Measurements from ENCODE around the gene CAPNS1.

Gene CAPNS1

DNA sequence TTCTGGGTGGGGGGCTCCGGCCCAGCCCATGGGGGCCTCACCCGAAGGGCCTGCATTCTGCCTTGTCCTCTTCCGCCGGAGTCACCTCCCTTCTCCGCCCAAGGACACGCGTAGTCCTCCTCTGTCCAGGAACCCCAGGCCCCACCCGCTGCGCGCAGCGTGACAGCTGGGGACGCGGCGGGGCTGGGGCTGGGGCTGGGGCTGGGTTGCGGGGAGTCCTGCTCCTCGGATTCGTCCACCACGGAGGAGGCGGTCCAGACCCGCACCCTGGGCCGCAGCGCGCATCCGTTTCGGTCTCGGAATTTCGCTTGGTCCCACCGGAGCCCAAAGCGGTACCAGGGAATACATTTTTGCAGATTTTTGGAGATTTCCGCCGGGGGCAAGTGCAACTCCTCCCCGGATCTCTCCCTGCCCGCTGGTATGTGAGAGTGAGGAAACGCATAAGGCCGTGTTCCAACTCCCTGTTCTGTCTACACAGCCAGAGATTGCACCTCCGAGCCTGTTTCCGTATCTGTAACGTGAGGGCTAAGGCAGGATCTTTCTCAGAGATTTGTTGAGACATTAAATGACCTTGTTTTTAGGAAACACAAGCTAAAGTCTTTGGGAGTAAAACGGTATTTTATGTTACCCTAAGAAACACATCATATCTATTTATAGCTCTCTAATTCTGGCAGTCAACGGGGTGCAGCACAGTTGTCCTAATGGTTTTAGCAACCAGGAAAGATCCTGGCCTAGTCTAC is 12.7 kb downstream of the CAPNS1 start, which contains the start of gene COX7A1:
TSS of gene COX7A1 (minus strand) at position 96 of the 740 bp plus-strand sequence. CDS start at position 56, 40 bp downstream.
- no peaks in the 10 kb centered on the region for H3K27me3 ChIP-seq
- no peak for DNase-seq
- H3K36me3 ChIP-seq, result peaks cover 29% of the 10 kb centered on the region
- no peaks in the 10 kb centered on the region; the same call in 1 of the 2 replicates for H3K4me1 ChIP-seq
- H3K4me3 ChIP-seq (ENCODE audit: low read depth, low read length), result no peak within 1 kb of the TSS
- H3K9me3 ChIP-seq, result no peaks in the 10 kb centered on the region
- TF ChIP-seq, protein P1, sequence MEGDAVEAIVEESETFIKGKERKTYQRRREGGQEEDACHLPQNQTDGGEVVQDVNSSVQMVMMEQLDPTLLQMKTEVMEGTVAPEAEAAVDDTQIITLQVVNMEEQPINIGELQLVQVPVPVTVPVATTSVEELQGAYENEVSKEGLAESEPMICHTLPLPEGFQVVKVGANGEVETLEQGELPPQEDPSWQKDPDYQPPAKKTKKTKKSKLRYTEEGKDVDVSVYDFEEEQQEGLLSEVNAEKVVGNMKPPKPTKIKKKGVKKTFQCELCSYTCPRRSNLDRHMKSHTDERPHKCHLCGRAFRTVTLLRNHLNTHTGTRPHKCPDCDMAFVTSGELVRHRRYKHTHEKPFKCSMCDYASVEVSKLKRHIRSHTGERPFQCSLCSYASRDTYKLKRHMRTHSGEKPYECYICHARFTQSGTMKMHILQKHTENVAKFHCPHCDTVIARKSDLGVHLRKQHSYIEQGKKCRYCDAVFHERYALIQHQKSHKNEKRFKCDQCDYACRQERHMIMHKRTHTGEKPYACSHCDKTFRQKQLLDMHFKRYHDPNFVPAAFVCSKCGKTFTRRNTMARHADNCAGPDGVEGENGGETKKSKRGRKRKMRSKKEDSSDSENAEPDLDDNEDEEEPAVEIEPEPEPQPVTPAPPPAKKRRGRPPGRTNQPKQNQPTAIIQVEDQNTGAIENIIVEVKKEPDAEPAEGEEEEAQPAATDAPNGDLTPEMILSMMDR (IDR thresholded peaks at IDR 0.05; ENCODE audit: low read depth, low read length), result no peak

DNA sequence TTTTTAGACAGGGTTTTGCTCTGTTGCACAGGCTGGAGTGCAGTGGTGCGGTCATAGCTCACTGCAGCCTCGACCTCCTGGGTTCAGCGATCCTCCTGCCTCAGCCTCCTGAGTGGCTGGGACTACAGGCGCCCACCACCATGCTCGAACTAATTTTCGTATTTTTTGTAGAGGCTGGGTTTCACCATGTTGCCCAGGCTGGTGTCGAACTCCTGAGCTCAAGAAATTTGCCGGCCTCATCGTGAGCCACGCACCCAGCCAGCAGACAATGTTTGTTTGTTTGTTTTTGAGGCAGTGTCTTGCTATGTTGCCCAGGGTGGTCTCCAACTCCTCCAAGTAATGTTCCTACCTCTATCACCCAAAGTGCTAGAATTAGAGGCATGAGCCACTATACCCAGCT is 13.3 kb downstream of the CAPNS1 start:
- TF ChIP-seq, protein P1 (IDR thresholded peaks at IDR 0.05; ENCODE audit: low read depth, low read length), result no peak
- Histone ChIP-seq H3K27me3 (no peaks in the 10 kb centered on the region), H3K36me3 (peaks cover 29% of the 10 kb centered on the region), H3K4me3 (ENCODE audit: low read depth, low read length) (no peak overlapping the region), H3K4me1 (no peaks in the 10 kb centered on the region; the same call in 1 of the 2 replicates), H3K9me3 (no peaks in the 10 kb centered on the region)
- no peak for DNase-seq

DNA sequence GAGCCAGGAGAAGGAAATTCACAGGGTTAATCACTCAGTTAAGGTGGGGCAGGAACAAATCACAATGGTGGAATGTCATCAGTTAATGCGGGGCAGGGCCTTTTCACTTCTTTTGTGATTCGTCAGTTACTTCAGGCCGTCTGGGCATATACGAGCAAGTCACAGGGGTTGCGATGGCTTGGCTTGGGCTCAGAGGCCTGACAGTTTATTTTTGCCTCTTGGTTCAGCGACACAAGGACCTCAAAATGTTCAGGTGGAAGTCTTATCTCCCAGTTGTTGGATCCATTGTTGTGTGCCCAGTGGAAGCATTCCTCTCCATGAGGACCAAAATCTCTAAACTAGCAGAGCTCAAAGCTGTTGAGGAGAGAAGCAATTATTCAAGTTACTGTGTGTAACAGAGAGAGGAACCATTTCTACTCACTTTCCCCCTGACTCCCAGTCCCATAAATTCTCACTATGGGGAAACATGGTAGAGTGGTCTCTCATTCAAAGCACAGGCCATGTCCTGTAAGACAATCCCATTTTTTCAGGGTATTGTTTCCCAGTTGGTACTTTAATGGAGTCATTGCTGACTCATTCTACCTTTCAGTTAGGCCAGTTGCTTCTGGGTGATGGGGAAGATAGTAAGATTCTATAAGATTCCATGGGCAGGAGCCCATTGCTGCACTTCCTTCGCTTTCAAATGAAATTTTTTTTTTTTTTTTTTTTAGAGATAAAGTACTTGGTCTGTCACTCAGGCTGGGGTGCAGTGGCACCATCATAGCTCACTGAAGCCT is 21.1 kb downstream of the CAPNS1 start:
- Histone ChIP-seq H3K9me3 (no peaks in the 10 kb centered on the region), H3K27me3 (no peaks in the 10 kb centered on the region), H3K4me3 (ENCODE audit: low read depth, low read length) (no peak overlapping the region), H3K4me1 (no peaks in the 10 kb centered on the region), H3K36me3 (no peaks in the 10 kb centered on the region)
- TF ChIP-seq, protein P1 (IDR thresholded peaks at IDR 0.05; ENCODE audit: low read depth, low read length), result no peak
- no peak for DNase-seq

DNA sequence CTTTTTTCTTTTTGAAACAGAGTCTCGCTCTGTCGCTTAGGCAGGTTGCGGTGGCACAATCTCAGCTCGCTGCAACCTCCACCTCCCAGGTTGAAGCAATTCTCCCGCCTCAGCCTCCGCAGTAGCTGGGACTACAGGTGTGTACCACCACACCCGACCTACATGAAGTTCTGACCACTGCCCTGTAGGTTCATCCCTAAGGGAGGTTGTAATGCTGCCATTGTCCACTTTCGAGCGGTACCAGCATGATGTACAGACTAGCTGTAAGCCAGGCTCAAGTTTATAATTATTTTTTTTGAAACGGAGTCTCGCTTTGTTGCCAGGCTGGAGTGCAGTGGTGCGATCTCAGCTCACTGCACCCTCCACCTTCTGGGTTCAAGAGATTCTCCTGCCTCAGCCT is 23.9 kb downstream of the CAPNS1 start:
- Histone ChIP-seq H3K36me3 (no peaks in the 10 kb centered on the region), H3K4me1 (peaks cover 2% of the 10 kb centered on the region), H3K9me3 (no peaks in the 10 kb centered on the region), H3K27me3 (no peaks in the 10 kb centered on the region), H3K4me3 (ENCODE audit: low read depth, low read length) (no peak overlapping the region)
- TF ChIP-seq, protein P1 (IDR thresholded peaks at IDR 0.05; ENCODE audit: low read depth, low read length), result no peak
- no peak for DNase-seq

DNA sequence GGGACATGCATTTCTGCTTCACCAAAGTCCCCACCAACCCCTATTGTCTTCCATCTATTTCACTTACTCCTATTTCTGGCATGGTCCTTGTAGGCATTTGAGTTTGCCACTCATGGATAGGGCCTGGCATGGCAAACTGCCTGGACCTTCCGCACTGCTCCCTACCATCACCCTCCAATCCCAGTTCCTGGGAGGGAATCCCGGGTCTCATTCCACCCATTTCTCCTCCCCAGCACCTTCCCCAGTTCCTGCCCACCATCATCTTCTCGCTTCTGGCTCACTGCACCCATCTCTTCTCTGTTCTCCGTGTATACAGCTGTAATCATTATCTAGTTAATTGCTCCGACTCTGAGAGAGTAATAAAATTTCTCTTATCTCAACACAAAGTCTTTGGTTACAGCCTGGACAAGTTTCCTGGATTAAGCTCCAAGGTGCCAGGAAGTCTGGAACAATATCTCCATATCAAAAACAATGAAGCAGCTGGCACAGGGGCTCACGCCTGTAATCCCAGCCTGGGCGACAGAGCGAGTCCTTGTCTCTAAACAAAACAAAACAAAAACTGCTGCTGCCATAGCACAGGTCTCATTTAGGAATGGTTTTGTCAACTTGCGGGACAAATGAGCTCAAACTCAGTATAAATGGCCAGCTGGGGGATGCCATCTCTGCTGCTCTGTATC is 29.4 kb downstream of the CAPNS1 start:
- Histone ChIP-seq H3K4me3 (ENCODE audit: low read depth, low read length) (peak overlapping the region; percentile 24; the same call in 1 of the 2 replicates), H3K36me3 (no peaks in the 10 kb centered on the region), H3K4me1 (peaks cover 9% of the 10 kb centered on the region), H3K9me3 (no peaks in the 10 kb centered on the region), H3K27me3 (no peaks in the 10 kb centered on the region)
- TF ChIP-seq, protein P1 (IDR thresholded peaks at IDR 0.05; ENCODE audit: low read depth, low read length), result no peak
- peak; percentile 70 for DNase-seq

All from BE2C (cell line).